GM18498 (cell line): ENCODE data around the gene DNAH17.

ENCODE experiments used
- ATAC-seq: cut with Tn5 transposase; IDR thresholded peaks from one replicate; pipeline ENCODE4 v1.9.1; 2021; ENCODE audit warnings: mild to moderate bottlenecking, moderate library complexity; ENCODE audit not compliant: unreplicated experiment

Gene DNAH17

GRCh38 chr17:78607038-78607437 is 29.8 kb upstream of the DNAH17 start:
- no peak for ATAC-seq

- no peak for ATAC-seq
Observed at GRCh38 chr17:78605886-78606285, 28.7 kb upstream of the DNAH17 start.

- no peak for ATAC-seq
Observed at GRCh38 chr17:78605429-78605828, 28.2 kb upstream of the DNAH17 start.

GRCh38 chr17:78602246-78602645 is 25.1 kb upstream of the DNAH17 start:
- ATAC-seq = no peak

GRCh38 chr17:78601577-78602190 is 24.5 kb upstream of the DNAH17 start:
- ATAC-seq = no peak

- no peak for ATAC-seq
Observed at GRCh38 chr17:78600181-78600721, 23.1 kb upstream of the DNAH17 start.

GRCh38 chr17:78599419-78599818 is 22.2 kb upstream of the DNAH17 start:
- ATAC-seq = no peak

- ATAC-seq = no peak
Observed at GRCh38 chr17:78598013-78598471, 20.8 kb upstream of the DNAH17 start.

GRCh38 chr17:78596871-78597764 is 19.9 kb upstream of the DNAH17 start:
- ATAC-seq = no peak

GRCh38 chr17:78595135-78595810 is 18.1 kb upstream of the DNAH17 start:
- ATAC-seq = no peak

- no peak for ATAC-seq
Observed at GRCh38 chr17:78592991-78593329, 15.8 kb upstream of the DNAH17 start.

GRCh38 chr17:78591263-78591671 is 14.1 kb upstream of the DNAH17 start:
- ATAC-seq = no peak

- ATAC-seq = no peak
Observed at GRCh38 chr17:78589885-78590284, 12.7 kb upstream of the DNAH17 start.

- no peak for ATAC-seq
Observed at GRCh38 chr17:78589031-78589675, 12.0 kb upstream of the DNAH17 start.

GRCh38 chr17:78588258-78589030 is 11.2 kb upstream of the DNAH17 start:
- no peak for ATAC-seq

GRCh38 chr17:78585006-78585630 is 7.9 kb upstream of the DNAH17 start:
- no peak for ATAC-seq

- no peak for ATAC-seq
Observed at GRCh38 chr17:78583091-78583490, 5.9 kb upstream of the DNAH17 start.

GRCh38 chr17:78581304-78581703 is 4.1 kb upstream of the DNAH17 start:
- ATAC-seq = no peak

GRCh38 chr17:78580277-78580804 is 3.1 kb upstream of the DNAH17 start:
- no peak for ATAC-seq
